Measurements from ENCODE around the gene ZNF785.
A peak's percentile ranks its signal among the peaks of the same experiment; 100 is the strongest.
"Not testable (repeated sequence)": the region's sequence is repeated elsewhere in the genome, so short reads cannot be mapped to it uniquely, and the experiment has no call there.

Gene ZNF785

GRCh38 chr16:30602616-30603277 lies 17.2 kb upstream of the ZNF785 start:
- DNase-seq (ENCODE audit: low read depth), result peak; percentile 13

- DNase-seq (ENCODE audit: low read depth), result no peak
These were observed 16.5 kb upstream of the ZNF785 start for GRCh38 chr16:30601966-30602365.

- no peak for DNase-seq (ENCODE audit: low read depth)
These were observed 15.4 kb upstream of the ZNF785 start for GRCh38 chr16:30600929-30601328.

GRCh38 chr16:30600215-30600614 lies 14.7 kb upstream of the ZNF785 start:
- DNase-seq (ENCODE audit: low read depth), result no peak

- DNase-seq (ENCODE audit: low read depth), result no peak
These were observed 7.4 kb upstream of the ZNF785 start for GRCh38 chr16:30592871-30593270.

- not testable (repeated sequence) for DNase-seq (ENCODE audit: low read depth)
These were observed 5.4 kb upstream of the ZNF785 start for GRCh38 chr16:30590869-30591268.

GRCh38 chr16:30589582-30589981 lies 4.1 kb upstream of the ZNF785 start:
- not testable (repeated sequence) for DNase-seq (ENCODE audit: low read depth)

GRCh38 chr16:30588651-30589050 lies 3.2 kb upstream of the ZNF785 start:
- DNase-seq (ENCODE audit: low read depth), result no peak

GRCh38 chr16:30585022-30585399 lies 486 bp downstream of the ZNF785 start:
- DNase-seq (ENCODE audit: low read depth), result no peak

- no peak for DNase-seq (ENCODE audit: low read depth)
These were observed 2.7 kb downstream of the ZNF785 start for GRCh38 chr16:30582611-30583340.

- no peak for DNase-seq (ENCODE audit: low read depth)
These were observed 4.0 kb downstream of the ZNF785 start for GRCh38 chr16:30581457-30581856.

GRCh38 chr16:30574678-30575077 lies 10.8 kb downstream of the ZNF785 start:
- no peak for DNase-seq (ENCODE audit: low read depth)

- peak; percentile 98 for DNase-seq (ENCODE audit: low read depth)
These were observed 13.8 kb downstream of the ZNF785 start, which contains the start of gene ZNF688 for GRCh38 chr16:30571445-30572322. Gene ZNF688, minus strand, starts transcription at chr16:30571714. Its CDS starts 85 bp downstream, at chr16:30571629.

- DNase-seq (ENCODE audit: low read depth), result no peak
These were observed 14.7 kb downstream of the ZNF785 start for GRCh38 chr16:30570636-30571444.

- DNase-seq (ENCODE audit: low read depth), result no peak
These were observed 15.5 kb downstream of the ZNF785 start for GRCh38 chr16:30569746-30570635.

GRCh38 chr16:30569281-30569680 lies 16.2 kb downstream of the ZNF785 start:
- DNase-seq (ENCODE audit: low read depth), result no peak

- peak; percentile 72 for DNase-seq (ENCODE audit: low read depth)
These were observed 17.4 kb downstream of the ZNF785 start for GRCh38 chr16:30567991-30568638.

GRCh38 chr16:30567160-30567990 lies 18.1 kb downstream of the ZNF785 start:
- DNase-seq (ENCODE audit: low read depth), result no peak

- DNase-seq (ENCODE audit: low read depth), result no peak
These were observed 19.0 kb downstream of the ZNF785 start for GRCh38 chr16:30566531-30566930.

Measured in stromal cell of bone marrow (primary cell).